Activated CD4-positive, alpha-beta memory T cell treated with anti-CD3 and anti-CD28 coated beads for 36 hours (primary cell): ENCODE results near the gene DNAAF8. TPM values are rescaled to one million over a fixed set of nuclear protein-coding genes. Genes with fewer than 3 reads are reported as not detected.

Experiments used
- CTCF ChIA-PET: fragments of 350-600 bp; sonication (Branson Sonifier 250); formaldehyde crosslinking; loops from one replicate; lab custom pipeline; 2021; ENCODE audit warnings: antibody characterized with exemption, inconsistent platforms; lab: Charles Lee
- POLR2A ChIA-PET: fragments of 350-600 bp; sonication (Branson Sonifier 250); formaldehyde crosslinking; loops from one replicate; lab custom pipeline; 2021; ENCODE audit warnings: antibody characterized with exemption; lab: Charles Lee
- DNase-seq: peaks from one replicate; pipeline ENCODE4 v3.0.0-alpha.2; 2020
- H3K27ac Mint-ChIP-seq: one replicate; pipeline ENCODE4 v1.8.0; 2021; ENCODE audit warnings: mixed read lengths
- H3K27me3 Mint-ChIP-seq: one replicate; pipeline ENCODE4 v1.8.0; 2021; ENCODE audit warnings: mixed read lengths
- H3K36me3 Mint-ChIP-seq: one replicate; pipeline ENCODE4 v1.8.0; 2021; ENCODE audit warnings: mixed read lengths
- H3K4me1 Mint-ChIP-seq: one replicate; pipeline ENCODE4 v1.8.0; 2021; ENCODE audit warnings: low read depth, mixed read lengths
- H3K4me3 Mint-ChIP-seq: one replicate; pipeline ENCODE4 v1.8.0; 2021; ENCODE audit warnings: mild to moderate bottlenecking, mixed read lengths
- H3K9me3 Mint-ChIP-seq: one replicate; pipeline ENCODE4 v1.8.0; 2021; ENCODE audit warnings: mixed read lengths
- intact Hi-C: fragments of 100-400 bp; cut with micrococcal nuclease; formaldehyde crosslinking; loops from one replicate; pipeline ENCODE4 v1.15.1; 2023
- total RNA-seq, 2 experiments: library from RNA; stranded (reverse); gene quantifications; one replicate each; pipeline ENCODE4 v1.2.3, GENCODE V29; 2021

Gene DNAAF8
- total RNA-seq, 2 experiments from 2014 or later, result 0.31 TPM; not detected in 1

DNA sequence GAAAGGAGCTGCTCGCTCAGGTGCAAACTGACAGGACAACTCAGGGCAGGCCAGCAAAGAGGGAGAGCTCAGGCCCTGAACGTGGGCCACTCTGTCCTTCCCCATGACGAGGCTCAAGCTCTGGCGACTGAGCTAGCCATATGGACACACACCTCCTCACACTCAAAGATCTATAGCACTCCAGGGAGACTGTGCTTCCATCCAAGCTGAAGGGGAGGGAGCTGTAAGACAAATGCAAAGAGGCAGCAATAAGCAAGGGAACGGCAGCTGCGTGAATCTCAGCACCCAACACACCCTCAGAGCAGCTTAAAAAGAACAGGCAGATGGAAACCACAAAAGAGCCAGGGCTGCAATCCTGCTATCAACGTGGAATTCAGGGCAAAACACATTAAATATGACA lies 27.5 kb upstream of the DNAAF8 start:
- ChIA-PET POLR2A (interaction anchor here (0.5 to 1.3 kb wide), 3 partner anchors 14 to 192 kb away, joined by 3 to 4 read pairs (median 3); partner anchors contain the start of gene NUDT16L1), CTCF (interaction anchor here (1.5 kb wide), 1 partner anchor 83 kb away, joined by 8 read pairs; no protein-coding TSS in a partner anchor)
- Mint-ChIP-seq H3K36me3 (peaks cover 19% of the 10 kb centered on the region), H3K4me1 (no peaks in the 10 kb centered on the region), H3K4me3 (no peak overlapping the region), H3K27ac (no peak overlapping the region), H3K9me3 (no peaks in the 10 kb centered on the region), H3K27me3 (no peaks in the 10 kb centered on the region)
- intact Hi-C loops, result no loop called here
- no peak for DNase-seq

DNA sequence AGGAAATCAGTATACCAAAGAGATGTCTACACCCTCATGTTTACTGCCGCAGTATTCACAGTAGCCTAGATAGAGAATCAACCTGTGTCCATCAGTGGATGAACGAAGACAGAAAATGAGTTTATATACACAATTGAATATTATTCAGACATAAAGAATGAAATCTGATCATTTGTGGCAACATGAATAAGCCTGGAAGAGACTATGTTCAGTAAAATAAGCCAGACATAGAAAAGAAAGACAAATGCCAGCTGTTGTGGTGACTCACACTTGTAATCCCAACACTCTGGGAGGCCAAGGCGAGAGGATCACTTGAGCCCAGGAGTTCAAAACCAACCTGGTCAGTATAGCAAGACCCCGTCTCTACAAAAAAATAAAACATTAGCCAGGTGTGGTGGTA lies 24.9 kb upstream of the DNAAF8 start:
- intact Hi-C loops, result no loop called here
- POLR2A ChIA-PET, result no interaction called here

DNA sequence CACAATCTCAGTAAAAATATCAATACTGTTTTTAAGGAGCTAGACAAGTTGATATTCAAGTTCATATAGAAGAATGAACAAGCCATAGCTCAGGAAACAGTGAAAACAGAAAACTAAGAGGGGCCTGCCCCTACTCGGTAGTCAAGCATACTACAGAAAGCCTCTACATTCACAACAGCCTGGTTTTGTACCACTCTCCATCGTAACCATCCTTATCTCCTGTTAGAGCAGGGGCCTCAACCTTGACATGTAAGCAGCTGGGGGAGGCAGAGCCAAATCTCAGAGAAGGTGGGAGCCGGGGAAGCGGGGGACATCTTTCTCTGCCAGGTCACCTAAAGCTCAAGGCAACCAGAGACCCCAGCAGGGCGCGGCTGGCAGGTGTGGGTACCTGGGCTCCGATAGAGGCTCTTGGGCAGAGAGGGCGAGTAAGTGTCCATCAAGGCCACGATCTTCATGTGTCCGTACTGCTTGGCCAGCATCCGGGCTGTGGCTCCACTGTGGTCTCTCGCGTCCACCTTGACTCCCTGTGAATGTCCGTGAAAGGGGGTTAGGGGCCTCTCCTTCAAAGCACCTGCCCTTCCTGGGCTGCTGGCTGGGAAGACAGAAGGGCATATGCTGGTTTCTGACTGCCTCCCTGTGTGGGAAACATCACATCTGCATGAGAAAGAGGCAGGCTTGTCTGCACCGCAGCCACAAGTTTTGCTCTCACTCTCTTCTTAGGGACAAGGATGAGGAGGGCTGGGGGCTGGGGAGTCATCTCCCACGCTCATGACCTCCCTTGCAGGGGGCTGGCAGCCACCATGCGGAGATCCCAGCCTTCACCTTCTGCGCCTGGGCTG lies 20.5 kb upstream of the DNAAF8 start:
- DNase-seq, result no peak
- H3K27ac Mint-ChIP-seq, result no peak overlapping the region
- POLR2A ChIA-PET, result interaction anchor here (0.6 kb wide), 1 partner anchor 37 kb away, joined by 3 read pairs; no protein-coding TSS in a partner anchor
- no peaks in the 10 kb centered on the region for H3K9me3 Mint-ChIP-seq
- no peaks in the 10 kb centered on the region for H3K27me3 Mint-ChIP-seq
- no peak overlapping the region for H3K4me3 Mint-ChIP-seq
- peaks cover 17% of the 10 kb centered on the region for H3K36me3 Mint-ChIP-seq
- intact Hi-C loops, result no loop called here
- CTCF ChIA-PET, result no interaction called here
- no peaks in the 10 kb centered on the region for H3K4me1 Mint-ChIP-seq

More for the DNA sequence above, 24.9 kb upstream of the DNAAF8 start:
- DNase-seq, result no peak
- H3K27ac Mint-ChIP-seq, result no peak overlapping the region
- CTCF ChIA-PET, result interaction anchor here (1.1 to 1.5 kb wide), 2 partner anchors 24 to 59 kb away, joined by 4 to 5 read pairs; partner anchors contain the start of genes ANKS3 and DNAAF8
- H3K4me3 Mint-ChIP-seq, result no peak overlapping the region
- H3K36me3 Mint-ChIP-seq, result peaks cover 21% of the 10 kb centered on the region
- no peaks in the 10 kb centered on the region for H3K4me1 Mint-ChIP-seq
- no peaks in the 10 kb centered on the region for H3K27me3 Mint-ChIP-seq
- no peaks in the 10 kb centered on the region for H3K9me3 Mint-ChIP-seq

DNA sequence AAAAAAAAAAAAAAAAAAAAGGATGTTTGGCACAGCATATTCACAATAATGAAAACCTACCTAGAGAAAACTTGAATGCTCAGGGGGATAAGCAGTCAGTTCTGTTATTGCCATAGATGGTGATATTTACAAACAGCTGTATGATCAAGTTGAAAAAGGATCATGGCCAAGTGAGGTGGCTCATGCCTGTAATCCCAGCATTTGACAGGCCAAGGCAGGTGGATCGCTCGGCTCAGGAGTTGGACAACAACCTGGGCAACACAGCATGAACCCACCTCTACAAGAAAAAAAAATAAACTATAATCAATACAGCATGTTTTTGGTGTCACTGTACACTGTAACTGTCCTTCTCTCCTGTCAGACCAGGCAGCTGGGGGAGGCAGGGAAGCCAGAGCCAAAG lies 19.3 kb upstream of the DNAAF8 start:
- DNase-seq, result no peak
- Mint-ChIP-seq H3K4me1 (no peaks in the 10 kb centered on the region), H3K9me3 (no peaks in the 10 kb centered on the region), H3K27ac (no peak overlapping the region), H3K4me3 (no peak overlapping the region), H3K27me3 (no peaks in the 10 kb centered on the region), H3K36me3 (peaks cover 11% of the 10 kb centered on the region)
- ChIA-PET POLR2A (no interaction called here), CTCF (no interaction called here)
- intact Hi-C loops, result no loop called here

DNA sequence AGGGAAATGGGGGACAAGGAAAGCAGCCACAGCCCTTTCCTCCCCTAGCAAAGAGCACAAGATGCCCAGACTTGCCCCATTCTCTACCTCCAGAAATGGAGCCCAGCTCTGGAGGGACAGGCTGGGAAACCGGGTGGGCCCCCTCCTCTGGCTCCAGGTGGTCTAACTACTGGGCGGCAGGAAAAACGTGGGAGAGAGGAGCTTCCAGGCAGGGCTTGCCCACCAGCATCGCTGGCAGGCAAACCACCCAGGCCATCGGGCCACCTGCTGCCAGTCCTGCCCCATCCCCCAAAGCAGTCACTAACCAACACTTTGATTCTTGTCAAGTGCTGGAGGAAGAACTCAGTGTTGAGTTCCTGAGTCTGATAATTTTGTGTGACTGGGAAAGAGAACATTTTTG lies 15.9 kb upstream of the DNAAF8 start:
- Mint-ChIP-seq H3K4me1 (no peaks in the 10 kb centered on the region), H3K27ac (no peak overlapping the region), H3K4me3 (no peak overlapping the region), H3K36me3 (peaks cover 4% of the 10 kb centered on the region), H3K9me3 (no peaks in the 10 kb centered on the region), H3K27me3 (no peaks in the 10 kb centered on the region)
- DNase-seq, result no peak
- ChIA-PET CTCF (no interaction called here), POLR2A (no interaction called here)
- intact Hi-C loops, result no loop called here

DNA sequence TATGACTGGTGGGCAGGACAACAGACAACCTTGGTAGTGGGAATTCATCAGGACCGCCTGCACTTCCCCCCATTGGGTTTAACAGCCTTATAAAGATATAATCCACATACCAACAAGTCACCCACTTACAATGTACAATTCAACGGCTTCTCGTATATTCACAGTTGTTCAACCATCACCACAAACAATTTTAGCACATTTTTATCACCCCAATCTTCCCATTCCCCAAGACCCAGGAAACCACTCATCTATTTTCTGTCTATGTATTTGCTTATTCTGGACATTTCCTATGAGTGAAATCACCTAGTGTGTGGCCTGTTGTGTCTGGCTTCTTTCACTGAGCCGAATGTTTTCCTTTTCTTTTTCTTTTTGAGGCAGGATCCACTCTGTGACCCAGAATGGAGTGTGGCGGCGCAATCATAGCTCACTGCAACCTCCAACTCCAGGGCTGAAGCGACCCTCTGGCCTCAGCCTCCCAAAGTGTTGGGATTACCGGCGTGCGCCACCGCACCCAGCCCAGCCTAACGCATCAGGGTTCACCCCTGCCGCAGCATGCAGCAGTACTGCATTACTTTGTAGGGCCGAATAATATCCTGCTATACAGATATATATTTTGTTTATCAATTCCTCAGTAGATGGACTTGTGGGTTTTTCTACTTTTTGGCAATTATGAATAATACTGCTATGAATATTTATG lies 11.1 kb upstream of the DNAAF8 start:
- Mint-ChIP-seq H3K27me3 (no peaks in the 10 kb centered on the region), H3K4me3 (no peak overlapping the region), H3K9me3 (no peaks in the 10 kb centered on the region), H3K27ac (no peak overlapping the region), H3K4me1 (no peaks in the 10 kb centered on the region), H3K36me3 (peaks cover 3% of the 10 kb centered on the region)
- intact Hi-C loops, result no loop called here
- ChIA-PET POLR2A (no interaction called here), CTCF (interaction anchor here (0.6 kb wide), 1 partner anchor 134 kb away, joined by 3 read pairs; no protein-coding TSS in a partner anchor)
- DNase-seq, result no peak

DNA sequence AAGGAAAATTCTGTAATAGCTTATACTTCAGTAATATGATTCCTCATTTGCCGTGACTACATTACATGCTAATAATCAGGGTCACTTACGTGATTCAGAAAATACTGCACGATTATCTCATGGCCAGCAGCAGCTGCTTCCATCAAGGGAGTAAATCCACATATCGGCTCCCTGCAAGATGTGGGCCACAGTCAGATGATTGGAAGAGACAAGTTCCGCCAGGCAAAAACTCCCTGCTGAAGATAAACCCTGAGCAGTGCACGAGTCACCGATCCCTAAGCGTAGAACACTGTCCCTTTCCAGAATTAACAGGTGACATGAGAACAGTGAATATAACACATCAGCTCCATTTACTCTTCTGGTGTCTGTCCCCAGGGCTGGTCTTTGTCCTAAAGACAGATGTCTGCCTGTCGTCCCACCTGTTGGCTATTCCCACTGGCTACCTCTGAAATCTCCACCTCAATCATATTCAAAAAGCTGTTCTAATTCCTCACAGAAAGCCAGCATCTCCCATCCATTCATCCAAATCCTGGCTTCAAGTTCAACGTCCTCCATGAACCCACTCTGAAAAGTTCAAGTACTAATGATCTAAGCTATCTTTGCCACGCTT lies 9.6 kb upstream of the DNAAF8 start:
- intact Hi-C loops, result no loop called here
- Mint-ChIP-seq H3K4me3 (no peak overlapping the region), H3K36me3 (peaks cover 5% of the 10 kb centered on the region), H3K4me1 (no peaks in the 10 kb centered on the region), H3K27ac (no peak overlapping the region), H3K27me3 (no peaks in the 10 kb centered on the region), H3K9me3 (no peaks in the 10 kb centered on the region)
- ChIA-PET CTCF (interaction anchor here (1.5 kb wide), 1 partner anchor 74 kb away, joined by 5 read pairs; no protein-coding TSS in a partner anchor), POLR2A (interaction anchor here (0.6 kb wide), 1 partner anchor 158 kb away, joined by 3 read pairs; no protein-coding TSS in a partner anchor)
- no peak for DNase-seq

DNA sequence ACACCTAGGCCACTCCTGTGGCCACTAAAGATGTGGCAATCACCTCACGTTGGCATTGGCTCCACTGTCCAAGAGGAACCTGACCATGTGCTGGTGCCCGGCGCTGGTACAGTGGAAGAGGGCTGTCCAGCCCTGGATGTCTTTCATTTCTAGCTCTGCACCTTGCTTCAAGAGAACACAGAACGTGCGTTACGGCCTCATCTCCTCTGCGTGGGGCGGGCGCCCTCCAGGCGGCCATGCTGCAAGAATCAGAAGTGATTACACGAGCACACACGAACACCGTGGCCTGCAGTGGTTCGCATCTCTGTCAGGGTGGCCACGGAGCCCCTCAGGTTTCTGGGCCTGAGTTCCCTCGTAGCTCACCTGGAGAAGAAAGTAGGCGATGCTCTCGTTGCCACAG lies 7.7 kb upstream of the DNAAF8 start:
- CTCF ChIA-PET, result no interaction called here
- no peak for DNase-seq
- Mint-ChIP-seq H3K27ac (no peak overlapping the region), H3K4me1 (no peaks in the 10 kb centered on the region), H3K27me3 (no peaks in the 10 kb centered on the region), H3K4me3 (no peak overlapping the region), H3K36me3 (peaks cover 5% of the 10 kb centered on the region), H3K9me3 (no peaks in the 10 kb centered on the region)
- POLR2A ChIA-PET, result no interaction called here
- intact Hi-C loops, result no loop called here

DNA sequence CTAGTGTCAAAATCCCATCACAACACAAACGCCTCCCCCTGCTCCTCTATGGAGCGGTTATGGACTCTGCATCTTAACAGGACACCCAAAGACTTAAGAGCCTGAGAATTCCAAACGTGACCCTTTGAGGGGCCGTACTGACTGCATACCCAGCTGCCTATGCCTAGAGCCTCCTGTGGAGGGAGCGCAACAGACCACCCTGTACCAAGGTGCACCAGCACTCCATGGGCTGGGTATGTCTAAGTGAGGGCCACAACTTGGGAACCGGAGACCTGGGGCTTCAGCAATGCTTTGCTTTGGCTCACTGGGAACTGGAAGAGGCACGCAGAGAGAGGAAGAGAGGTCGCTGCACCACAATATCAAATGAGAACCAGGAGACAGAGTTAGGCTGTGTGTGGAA lies 5.7 kb upstream of the DNAAF8 start:
- H3K4me3 Mint-ChIP-seq, result no peak overlapping the region
- H3K27me3 Mint-ChIP-seq, result no peaks in the 10 kb centered on the region
- no peak overlapping the region for H3K27ac Mint-ChIP-seq
- H3K36me3 Mint-ChIP-seq, result peaks cover 4% of the 10 kb centered on the region
- POLR2A ChIA-PET, result no interaction called here
- intact Hi-C loops, result no loop called here
- no peak for DNase-seq
- CTCF ChIA-PET, result interaction anchor here (0.6 kb wide), 1 partner anchor 257 kb away, joined by 3 read pairs; no protein-coding TSS in a partner anchor
- H3K9me3 Mint-ChIP-seq, result no peaks in the 10 kb centered on the region
- peaks cover 10% of the 10 kb centered on the region for H3K4me1 Mint-ChIP-seq

DNA sequence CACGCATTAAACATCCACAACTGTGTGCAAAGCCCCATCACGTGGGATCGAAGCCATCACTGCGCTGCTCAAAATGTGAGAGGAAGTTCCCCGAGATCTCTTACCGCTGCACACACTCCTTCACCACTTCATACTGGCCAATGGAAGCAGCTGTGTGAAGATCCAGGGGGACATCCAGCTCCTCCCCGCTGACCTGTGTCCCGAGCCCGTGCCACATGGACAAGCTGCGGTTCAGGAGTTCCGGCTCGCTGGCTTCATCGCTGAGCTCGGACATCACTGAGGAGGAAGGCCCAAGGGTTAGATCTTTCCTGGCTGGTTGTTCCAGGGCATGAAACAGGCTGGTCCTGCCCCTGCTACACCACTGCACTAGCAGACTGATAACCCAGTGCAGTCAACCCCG lies 4.5 kb upstream of the DNAAF8 start:
- intact Hi-C loops, result loop anchor here (10.0 kb wide), 1 partner anchor 365 kb away; the partner anchor contains the start of gene EEF2KMT
- Mint-ChIP-seq H3K4me3 (no peak overlapping the region), H3K4me1 (peaks cover 11% of the 10 kb centered on the region), H3K9me3 (no peaks in the 10 kb centered on the region), H3K27me3 (no peaks in the 10 kb centered on the region), H3K27ac (no peak overlapping the region), H3K36me3 (peaks cover 4% of the 10 kb centered on the region)
- ChIA-PET POLR2A (no interaction called here), CTCF (no interaction called here)
- DNase-seq, result no peak

DNA sequence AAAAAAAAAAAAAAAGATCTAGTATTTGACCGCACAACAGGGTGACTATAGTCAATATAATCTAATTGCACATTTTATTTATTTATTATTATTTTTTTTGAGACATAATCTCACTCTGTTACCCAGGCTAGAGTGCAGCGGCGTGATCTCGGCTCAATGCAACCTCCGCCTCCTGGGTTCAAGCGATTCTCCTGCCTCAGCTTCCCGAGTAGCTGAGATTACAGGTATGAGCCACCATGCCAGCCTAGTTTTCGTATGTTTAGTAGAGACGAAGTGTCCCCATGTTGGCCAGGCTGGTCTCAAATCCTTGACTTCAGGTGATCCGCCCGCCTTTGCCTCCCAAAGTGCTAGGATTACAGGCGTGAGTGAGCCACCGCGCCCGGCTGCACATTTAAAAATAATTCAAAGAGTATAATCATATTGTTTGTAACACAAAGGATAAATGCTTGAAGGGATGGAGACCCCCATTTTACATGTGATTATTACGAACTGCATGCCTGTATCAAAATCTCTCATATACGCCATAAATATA lies 1.1 kb upstream of the DNAAF8 start:
- DNase-seq, result no peak
- ChIA-PET POLR2A (interaction anchor here (1.9 kb wide), 1 partner anchor 34 kb away, joined by 6 read pairs; the partner anchor contains the start of gene ZNF500), CTCF (interaction anchor here (1.3 to 2.4 kb wide), 5 partner anchors 19 to 117 kb away, joined by 4 to 11 read pairs (median 5); partner anchors contain the start of gene MGRN1)
- Mint-ChIP-seq H3K9me3 (no peaks in the 10 kb centered on the region), H3K4me1 (peaks cover 17% of the 10 kb centered on the region), H3K36me3 (peaks cover 2% of the 10 kb centered on the region), H3K27me3 (no peaks in the 10 kb centered on the region), H3K27ac (no peak overlapping the region), H3K4me3 (peak overlapping the region; percentile 86)
- intact Hi-C loops, result loop anchor here (10.0 kb wide), 1 partner anchor 362 kb away; the partner anchor contains the start of gene EEF2KMT
